ENCODE measurements around the gene PDE6H.
A peak's percentile ranks its signal among the peaks of the same experiment; 100 is the strongest.

Gene PDE6H

DNA sequence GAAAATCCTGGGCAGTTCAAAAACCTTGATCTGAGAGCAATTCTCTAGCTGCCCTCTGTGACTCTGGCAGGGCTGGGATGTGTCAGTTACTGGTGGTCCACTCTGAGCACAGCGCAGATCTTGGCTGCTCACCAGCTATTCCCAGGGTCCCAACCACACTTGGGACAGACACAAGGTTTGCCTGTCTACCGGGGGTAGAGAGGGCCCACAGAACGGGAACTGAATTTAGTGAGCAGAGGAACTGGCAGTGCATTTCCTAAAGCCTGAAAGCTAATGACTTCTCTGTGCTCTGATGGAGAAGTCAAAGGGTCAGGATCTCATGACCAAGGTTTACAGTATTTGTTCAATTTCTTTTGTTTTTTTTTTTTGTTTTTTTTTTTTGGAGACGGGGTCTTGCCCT, 2.6 kb downstream of the PDE6H start:
- DNase-seq (ENCODE audit: low spot score), result no peak

DNA sequence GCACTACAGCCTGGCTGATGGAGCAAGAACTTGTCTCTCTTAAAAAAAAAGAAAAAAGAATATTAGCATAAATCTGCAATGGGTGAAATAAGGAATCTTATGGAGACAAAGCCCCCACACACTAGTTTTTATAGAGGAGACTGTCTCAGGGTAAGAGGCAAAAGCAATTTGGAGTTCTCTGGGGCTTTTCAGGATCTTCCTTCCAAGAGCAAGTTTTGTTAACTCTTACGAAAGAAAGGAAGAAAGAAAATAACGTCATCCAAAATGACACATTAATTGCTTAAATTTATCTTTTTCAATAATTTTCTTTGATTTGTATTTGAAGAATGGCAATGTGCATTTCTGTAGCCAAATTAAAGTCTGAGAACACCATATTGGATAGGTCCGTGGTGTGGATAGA, 3.8 kb downstream of the PDE6H start:
- no peak for DNase-seq (ENCODE audit: low spot score)

DNA sequence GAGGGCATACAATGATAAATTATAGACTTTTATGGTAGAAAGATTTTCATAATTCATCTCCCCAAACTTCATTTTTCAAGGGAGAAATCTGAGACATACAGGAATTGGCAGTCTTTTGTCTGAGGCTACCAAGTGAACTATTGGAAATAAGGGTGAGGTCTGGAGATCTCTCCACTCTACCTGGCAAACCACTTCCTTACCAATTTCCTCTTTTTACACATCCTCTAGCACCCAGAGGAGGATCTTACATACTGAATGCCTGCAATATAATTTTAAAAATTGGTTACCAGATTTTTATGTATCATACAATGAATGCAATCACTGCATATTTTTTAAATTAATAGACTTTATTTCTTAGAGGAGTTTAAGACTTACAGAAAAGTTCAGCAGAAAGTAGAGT, 6.6 kb downstream of the PDE6H start:
- no peak for DNase-seq (ENCODE audit: low spot score)

DNA sequence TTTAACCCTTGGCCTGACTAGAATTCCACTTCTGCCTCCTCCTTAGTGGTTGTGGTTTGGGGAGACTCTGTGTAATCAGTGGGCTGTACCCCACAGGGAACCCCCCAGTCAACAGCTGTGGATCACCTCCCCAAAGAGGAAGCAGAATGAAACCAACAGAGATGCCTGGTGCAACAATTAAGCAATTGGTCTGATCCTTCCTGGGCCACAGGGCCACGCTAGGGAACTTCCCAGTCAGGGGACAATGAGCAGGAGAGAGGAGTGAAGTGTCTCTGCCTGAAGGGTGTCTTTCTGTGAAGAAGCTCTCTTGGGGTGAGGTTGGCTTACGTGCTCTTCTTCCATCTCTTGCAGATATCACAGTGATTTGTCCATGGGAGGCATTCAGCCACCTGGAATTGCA, 8.2 kb downstream of the PDE6H start:
- no peak for DNase-seq (ENCODE audit: low spot score)

DNA sequence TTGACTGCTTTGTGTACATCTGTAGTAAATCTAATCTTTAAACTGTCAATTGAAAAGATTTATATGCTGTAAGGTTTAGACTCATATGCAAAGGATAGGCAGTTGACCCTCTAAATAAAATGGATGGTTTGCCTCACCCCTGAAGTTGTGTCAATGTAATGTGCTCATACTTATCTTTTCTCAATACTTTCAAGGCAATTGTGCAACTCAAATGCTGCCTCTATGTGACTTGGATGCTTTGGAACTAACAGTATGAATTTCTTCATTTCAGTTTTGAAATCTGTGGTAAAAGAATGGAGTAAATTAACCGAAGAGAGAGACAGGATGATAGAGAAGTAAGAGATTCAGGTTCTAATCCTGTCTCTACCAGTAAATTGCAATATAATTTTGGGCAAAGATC, 9.7 kb downstream of the PDE6H start:
- no peak for DNase-seq (ENCODE audit: low spot score)

DNA sequence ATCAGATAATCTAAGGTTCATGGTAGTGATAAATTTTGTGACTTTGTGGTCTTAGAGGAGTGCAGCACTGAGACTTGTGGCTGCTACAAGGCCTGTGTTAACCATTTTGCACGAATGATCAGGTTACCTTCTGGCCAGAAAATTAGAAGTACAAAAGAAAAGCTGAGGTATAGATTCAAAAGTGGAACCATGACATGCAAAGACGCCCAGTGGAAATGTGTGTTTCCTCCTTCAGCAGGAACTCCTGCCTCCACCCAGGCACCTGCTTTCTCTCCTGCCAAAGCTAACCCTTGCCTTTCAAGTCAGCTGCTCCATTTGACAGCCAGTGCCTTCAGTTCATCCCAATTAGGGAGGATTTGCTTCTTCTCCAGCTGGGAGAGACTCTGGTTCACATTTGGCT, 10.1 kb downstream of the PDE6H start:
- no peak for DNase-seq (ENCODE audit: low spot score)

DNA sequence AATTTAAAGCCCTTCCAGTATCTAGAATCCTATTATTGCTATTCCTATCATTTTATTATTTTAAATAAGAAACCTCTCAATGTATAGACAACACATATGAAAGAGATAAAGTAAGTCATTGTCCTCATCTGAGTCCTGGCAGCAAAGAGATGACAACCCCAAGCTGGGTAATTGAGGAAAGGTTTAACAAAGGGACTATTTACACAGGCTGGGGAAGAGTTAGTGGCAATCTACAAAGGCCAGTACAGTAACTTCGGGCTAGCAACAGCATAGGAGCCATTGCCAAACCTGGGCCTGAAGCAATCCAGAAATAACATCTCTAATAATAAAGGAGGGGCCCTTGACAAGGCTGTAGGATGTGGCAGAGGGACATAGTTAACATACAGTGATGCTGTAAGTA, 11.2 kb downstream of the PDE6H start:
- no peak for DNase-seq (ENCODE audit: low spot score)

DNA sequence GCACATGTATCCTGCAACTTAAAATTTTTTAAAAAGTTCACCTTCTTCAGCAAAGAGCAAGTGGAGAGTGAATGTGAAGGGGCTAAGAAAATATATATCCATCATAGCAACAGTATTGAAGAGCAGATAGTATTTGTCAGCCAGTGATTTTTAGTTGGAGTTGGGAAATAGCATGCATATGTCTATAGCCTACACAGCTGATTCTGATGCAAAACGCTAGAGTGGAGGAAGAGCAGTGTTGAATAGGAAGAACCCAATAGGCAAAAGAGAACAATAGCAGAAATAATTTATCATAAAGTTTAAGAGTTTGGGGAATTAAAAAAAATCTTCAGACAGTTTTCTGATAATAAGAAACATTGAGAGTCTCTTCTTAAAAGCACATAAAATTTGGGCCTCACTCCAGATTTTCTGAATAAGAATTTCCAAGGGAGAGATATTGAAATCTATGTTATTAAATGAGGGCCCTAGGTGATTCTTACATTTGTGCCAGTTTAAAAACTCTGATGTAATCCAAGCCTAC, 12.0 kb downstream of the PDE6H start:
- no peak for DNase-seq (ENCODE audit: low spot score)

DNA sequence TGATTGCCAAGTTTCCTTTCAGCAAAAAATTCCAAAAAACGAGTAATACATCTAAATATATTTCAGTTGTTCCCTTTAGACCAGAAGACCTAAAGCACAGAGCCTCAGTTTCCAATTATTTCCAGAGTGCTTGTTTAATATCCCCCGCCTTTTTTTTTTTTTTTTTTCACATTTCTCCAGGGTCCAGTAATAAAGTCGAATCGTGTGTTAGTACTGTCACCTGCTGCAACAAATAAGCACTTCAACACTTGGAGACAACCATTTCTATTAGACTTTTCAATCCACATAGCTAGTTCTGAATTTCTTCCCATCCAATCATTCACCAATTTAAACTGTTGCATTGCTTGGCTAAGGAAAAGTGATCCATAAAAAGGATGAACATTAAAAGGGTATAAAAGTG, 13.6 kb downstream of the PDE6H start:
- no peak for DNase-seq (ENCODE audit: low spot score)

DNA sequence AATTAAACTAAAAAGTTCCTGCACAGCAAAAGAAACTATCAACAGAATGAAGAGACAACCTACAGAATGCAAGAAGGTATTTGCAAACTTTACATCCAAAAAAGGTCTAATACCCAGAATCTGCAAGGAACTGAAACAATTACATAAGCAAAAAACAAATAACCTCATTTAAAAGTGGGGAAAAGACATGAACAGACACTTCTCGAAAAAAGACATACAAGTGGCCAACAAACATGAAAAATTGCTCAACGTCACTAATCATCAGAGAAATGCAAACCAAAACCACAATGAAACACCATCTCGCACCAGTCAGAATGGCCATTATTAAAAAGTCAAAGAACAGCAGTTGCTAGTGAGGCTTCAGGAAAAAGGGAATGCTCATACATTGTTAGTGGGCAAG, 15.2 kb downstream of the PDE6H start:
- no peak for DNase-seq (ENCODE audit: low spot score)

DNA sequence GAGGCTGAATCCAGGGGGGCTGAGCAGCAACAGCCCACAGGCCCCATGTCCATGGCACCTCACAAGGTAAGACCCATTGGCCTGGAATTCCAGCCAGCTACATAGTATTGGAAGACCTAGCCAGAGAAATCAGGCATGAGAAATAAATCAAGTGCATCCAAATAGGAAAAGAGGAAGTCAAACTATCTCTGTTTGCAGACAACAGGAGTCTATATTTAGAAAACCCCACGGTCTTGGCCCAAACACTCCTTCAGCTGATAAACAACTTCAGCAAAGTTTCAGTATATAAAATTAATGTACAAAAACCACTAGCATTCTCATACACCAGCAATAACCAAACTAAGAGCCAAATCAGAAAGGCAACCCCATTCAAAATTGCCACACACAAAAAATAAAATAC, 16.9 kb downstream of the PDE6H start:
- no peak for DNase-seq (ENCODE audit: low spot score)

DNA sequence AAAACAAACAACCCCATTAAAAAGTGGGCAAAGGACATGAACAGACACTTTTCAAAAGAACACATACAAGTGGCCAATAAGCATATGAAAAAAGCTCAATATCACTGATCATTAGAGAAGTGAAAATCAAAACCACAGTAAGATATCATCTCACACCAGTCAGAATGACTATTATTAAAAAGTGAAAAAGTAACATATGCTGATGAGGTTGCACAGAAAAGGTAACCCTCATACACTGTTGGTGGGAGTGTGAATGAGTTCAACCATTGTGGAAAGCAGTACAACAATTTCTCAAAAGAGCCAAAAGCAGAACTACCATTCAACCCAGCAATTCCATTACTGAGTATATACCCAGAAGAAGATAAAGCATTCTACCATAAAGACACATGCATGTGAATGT, 18.2 kb downstream of the PDE6H start:
- DNase-seq (ENCODE audit: low spot score), result no peak

DNA sequence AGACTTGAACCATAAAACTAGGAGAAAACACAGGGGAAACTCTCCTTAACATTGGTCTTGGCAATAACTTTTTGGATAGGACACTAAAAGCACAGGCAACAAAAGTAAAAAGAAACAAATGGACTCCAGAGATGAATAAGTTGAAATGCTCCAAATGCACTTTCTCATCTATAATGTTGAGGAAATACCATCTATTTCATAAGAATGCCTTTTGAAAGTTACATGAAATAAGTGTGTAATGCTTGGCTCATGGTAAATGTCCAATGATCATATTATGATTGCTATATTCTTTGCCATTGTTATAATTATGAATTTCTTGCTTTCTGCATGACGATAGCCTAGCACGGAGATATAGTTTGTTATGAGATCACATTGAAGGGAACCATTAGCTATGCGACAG, 19.8 kb downstream of the PDE6H start:
- DNase-seq (ENCODE audit: low spot score), result no peak

DNA sequence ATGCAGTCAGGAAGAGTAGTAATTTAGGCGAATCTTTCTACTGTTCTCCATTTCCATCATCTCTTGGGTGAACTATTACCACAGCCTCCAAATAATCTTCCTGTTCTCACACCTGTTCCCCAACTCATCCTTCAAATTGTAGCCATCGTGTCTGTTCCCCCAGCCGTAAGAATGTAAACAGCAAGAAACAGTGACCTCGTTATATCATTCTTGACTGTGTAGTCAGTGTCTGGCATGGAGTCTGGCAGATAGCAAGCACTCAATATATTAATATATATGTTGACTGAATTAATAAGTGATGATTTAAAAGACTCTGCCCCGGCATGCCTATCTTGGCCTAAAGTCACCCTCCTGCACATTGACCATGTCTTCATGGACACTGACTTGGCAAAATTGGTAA, 20.3 kb downstream of the PDE6H start:
- no peak for DNase-seq (ENCODE audit: low spot score)

DNA sequence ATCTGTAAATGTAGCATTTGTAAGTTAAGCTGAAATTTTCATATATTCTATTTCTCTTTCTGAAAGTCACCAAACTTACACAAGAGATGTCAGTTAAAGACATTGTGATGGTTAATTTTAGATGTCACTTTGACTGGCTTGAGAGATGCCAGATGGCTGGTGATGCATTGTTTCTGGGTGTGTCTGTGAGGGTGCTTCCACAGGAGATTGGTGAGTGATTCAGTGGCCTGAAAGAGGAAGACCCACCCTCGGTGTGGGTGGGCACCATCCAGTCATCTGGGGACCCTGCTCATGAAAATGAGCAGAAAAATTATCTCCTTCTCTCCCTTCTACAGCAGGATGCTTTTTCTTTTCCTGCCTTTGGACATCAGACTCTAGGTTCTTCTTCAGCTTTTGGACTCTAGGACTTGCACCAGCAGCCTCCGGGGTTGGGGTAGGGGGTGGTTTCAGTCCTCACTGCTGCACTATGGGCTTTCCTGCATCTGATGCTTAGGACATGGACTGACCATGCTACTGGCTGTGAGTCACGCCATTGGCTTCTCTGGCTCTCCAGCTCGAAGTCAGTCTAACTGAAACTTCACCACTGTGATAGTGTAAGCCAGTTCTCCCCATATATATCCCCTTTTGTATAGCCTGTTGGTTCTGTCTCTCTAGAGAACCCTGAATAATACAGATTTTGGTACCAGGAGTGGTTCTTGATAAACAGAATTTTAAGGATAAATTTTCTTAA, 20.9 kb downstream of the PDE6H start:
- DNase-seq (ENCODE audit: low spot score), result no peak

DNA sequence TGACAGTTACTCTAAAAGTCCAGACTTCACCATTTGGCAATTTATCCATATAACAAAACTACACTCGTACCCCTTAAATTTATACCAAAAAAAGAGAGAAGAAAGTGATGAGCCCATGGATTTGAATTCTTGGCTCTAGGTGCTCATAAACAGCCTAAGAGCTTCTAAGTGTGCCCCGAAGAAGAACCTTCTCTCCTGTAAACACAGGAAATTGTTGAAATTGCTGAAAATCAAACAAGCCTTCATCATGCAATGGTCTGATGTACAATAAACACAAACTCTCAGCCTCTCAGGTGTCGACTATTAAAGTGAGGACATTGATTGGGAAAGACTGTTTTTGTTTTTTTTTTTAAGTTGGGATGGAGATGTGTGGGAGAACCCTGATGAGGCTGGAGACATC, 21.8 kb downstream of the PDE6H start:
- DNase-seq (ENCODE audit: low spot score), result no peak

DNA sequence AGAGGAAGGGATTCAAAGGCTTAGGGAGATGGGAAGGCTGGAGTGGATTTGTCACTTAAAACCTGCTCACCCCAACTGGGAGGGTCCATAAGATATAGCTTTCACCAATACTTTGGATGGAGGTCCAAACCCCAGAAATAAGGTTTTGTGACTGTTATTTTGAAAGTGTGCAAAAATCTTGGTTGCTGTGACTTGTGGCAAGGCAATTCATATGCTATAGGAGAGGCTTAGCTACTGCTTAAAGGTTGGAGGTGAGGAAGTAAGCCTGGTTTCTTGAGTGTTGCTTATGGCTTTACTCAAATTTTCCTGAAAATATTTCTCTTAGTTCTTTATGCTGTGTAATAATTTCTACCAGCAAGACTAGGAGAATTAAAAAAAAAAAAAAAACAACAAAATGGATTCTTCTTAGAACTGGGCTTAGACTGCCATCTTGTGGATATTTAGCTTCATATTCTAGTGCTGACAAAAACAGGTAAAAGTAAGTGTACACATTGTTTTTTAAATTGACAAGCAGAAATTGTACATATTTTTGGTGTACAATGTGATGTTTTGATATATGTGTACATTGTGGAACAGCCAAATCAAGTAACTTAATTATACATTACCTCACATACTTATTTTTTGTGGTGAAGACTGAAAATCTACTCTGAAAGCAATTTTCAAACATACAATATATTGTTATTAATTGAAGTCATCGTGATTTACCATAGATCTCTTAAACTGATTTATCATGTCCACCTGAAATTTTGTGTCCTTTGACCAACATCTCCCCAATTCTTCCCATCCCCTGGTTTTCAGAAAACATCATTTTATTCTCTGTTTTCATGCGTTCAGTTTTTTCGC, 23.0 kb downstream of the PDE6H start:
- DNase-seq (ENCODE audit: low spot score), result no peak

DNA sequence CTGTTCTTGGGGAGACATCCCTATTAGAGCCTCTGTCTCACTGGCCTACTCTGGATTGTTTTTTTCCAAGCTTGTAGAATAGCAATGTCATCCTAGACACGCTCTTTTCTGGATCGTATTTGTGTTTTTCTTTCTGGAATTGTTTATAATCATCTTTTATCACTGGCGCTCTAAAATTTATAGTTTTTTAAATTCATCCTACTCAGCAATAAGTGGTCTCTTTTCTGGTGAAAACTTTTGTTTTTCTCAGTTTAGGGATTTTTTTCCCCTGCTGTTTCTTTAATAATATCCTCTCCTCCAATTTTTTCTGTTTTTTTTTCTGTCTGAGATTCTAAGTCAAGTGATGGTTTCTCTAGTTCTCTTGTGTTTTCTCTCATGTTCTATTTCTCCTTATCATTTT, 25.2 kb downstream of the PDE6H start:
- no peak for DNase-seq (ENCODE audit: low spot score)

DNA sequence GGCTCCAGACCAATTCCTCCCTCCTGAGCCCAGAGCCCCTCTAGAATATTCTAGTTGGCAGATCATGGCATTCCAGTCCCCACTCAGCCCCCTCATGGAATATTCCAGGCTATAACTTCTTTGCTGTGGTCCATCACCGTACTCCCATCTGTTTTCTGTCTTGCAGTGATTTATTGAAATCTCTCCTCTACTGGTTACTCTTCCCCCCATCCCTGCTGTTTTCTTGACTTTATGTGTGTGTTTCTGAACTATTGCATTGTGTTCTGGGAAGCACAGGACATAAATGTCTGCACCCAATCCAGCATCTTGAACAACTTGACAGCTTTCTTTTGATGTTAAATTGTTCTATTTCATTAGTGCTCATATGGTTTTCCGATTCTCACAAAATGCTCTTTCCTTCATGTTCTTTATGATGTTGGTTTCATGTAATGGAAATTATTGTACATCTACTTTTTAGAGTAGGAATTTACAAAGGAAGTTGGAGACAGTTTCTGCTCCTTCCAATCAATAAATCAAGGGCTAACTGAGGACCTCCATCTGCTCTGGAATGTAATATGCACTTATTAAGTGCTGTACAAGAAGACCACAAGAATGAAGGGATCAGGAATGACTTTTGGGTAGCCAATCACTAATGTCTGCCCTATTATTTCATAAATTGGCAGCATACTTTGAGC, 26.3 kb downstream of the PDE6H start:
- DNase-seq (ENCODE audit: low spot score), result no peak

DNA sequence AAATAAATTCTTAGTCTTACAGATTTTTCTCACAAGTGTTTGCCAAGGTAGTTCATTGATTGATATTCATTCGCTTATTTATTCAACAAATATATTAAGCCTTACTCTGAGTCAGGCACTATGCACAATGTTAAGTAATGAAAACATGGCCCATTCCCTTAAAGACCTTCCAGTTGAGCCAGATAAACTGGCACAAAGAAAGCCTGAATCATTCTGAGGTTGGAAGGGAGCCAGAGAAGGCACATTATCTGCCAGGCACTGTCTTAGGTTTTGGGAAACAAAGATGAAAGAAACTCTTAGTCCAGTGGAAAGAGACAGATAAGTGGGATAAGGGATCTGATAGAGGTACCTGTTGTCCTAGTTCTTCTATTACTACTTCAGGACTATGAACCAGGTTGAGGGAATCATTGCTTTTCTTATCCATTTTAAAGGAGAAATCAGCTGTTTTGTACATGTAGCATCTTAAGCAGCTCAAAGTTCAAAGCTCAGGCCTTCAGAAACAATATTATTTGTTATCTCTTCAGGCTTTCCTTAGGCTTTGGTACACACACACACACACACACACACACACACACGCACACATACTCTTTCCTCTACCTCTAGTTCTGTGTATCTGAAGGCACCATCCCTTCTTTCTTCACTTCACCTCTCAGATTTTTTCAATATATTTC, 27.0 kb downstream of the PDE6H start:
- no peak for DNase-seq (ENCODE audit: low spot score)

DNA sequence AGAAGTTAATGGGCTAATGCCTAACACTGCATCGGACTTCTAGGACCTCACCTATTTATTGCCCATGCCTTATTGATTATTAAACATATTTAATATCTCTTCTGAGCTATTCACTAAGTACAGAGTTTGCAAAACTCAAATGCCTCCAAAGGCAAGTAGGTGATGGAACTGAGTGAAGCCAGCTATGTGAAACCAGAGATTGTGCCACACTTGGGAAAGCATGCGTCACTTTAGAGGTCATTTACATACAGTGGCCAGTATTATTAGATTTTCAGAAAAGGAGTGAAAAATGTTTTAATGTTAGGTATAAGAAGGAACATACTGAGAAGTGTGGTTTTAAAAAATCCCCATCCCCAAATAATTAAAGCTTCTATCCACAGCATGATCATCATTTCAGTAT, 27.7 kb downstream of the PDE6H start:
- DNase-seq (ENCODE audit: low spot score), result no peak

DNA sequence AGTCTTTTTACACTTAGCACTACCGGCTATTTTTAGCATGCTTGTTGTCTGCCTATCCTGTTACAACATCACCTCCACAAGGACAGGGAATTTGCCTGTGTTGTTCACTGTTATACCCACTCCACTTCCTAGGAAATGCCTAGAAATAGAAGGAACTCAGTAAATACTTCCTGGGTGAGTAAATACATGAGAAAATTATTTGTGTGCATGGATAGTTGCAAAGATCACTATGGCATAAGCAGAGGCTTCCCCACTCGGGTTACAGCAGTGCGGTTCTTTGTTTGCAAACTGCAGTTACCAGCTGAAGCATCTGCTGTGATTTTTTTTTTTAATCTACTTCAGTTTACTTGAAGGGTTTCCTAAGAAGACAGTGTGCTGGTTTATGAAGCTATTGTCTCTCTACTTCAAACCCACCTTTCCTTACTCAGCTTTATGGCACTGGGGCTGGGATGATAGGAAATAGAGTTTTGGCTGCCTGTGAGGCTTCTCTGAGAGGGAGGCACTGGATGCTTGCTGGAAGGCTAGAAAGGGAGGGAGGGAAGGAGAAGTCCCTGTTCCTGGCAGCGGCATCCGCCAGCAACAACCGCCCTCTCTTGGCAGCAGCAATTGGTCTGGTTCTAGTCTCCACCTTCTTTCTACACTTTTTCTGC, 29.0 kb downstream of the PDE6H start:
- peak; percentile 14 for DNase-seq (ENCODE audit: low spot score)

All from putamen (tissue), 1 donor.